NCI-H524 treated with DMSO at 0.1 percent for 48 hours (cell line): Measurements from ENCODE around the gene HHIPL1.

Experiments used
- DNase-seq: peaks from one replicate; lab custom pipeline; 2025; lab: John Stamatoyannopoulos, UW

The HHIPL1 gene

DNA sequence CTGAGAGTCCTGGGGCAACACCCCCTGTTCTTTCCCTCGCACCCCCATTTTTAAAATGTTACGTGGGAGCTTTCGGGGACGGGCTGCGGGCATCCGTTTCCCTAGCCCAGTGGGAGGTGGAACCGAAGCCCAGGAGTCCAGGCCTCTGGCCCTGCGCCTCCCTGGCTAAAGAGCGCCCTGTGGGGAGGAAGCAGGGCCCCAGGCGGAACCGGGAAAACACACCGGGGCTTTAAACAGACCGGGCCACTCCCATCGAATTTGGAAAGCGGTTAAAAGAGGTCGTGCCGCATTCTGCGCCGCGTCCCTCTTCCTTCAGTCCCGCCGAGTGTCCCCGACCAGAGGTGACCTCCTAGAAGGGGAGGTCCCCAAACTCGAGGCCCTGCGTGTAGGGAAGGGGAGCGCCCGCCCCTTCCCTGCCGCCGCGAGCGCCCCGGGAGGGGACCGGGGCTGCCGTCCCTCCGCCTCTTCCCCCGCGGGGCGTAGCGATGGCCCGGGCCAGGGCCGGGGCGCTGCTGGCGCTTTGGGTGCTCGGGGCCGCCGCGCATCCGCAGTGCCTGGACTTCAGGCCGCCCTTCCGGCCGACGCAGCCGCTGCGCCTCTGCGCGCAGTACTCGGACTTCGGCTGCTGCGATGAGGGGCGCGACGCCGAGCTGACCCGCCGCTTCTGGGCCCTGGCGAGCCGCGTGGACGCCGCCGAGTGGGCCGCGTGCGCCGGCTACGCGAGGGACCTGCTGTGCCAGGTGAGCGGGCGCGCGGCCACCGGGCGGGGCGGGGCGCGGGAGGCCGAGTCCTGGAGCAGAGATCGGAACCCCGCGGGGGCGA lies at the start of gene HHIPL1:
HHIPL1 (plus strand) TSS at position 407 of the 822 bp plus-strand sequence; CDS start at position 486, 79 bp downstream.
- no peak for DNase-seq

GRCh38 chr14:99595524-99595923 lies 49.4 kb upstream of the HHIPL1 start:
- DNase-seq: no peak

GRCh38 chr14:99596071-99596627 lies 48.8 kb upstream of the HHIPL1 start:
- DNase-seq: no peak

- DNase-seq: no peak
Observed at GRCh38 chr14:99596772-99597171, 48.2 kb upstream of the HHIPL1 start.

GRCh38 chr14:99597911-99598600 lies 46.9 kb upstream of the HHIPL1 start:
- DNase-seq: no peak

GRCh38 chr14:99598774-99599173 lies 46.2 kb upstream of the HHIPL1 start:
- no peak for DNase-seq

GRCh38 chr14:99599393-99599792 lies 45.5 kb upstream of the HHIPL1 start:
- no peak for DNase-seq

DNA sequence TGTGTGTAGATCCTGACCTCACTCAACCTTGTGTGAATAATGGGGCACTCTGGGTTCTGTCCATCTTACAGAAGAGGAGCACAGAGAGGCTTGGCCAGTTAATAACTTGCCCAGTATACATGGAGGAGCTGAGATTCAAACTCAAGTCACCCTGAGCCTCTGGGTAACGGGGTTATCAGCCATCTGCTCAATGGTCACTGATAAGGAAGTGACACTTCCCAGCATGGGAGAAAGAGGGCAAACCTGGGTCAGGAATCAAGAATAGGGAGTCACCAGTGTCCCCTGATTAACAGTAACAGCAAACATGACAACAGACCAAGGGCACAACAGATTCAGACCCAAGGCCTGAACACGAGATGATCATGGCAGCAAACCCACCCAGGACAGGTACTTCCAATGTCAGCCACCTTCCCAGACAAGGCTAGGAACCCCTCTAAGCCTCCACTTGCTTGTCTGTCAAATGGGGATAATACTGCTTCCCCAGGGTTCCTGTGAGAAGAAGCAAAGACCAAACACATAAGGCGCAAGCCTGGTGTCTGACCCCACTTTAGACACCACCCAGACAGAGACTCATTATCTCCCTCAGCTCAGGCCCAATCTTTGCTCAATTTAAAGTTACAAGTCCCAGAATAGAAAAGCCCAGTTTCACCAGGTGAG lies 44.6 kb upstream of the HHIPL1 start:
- DNase-seq: no peak

DNA sequence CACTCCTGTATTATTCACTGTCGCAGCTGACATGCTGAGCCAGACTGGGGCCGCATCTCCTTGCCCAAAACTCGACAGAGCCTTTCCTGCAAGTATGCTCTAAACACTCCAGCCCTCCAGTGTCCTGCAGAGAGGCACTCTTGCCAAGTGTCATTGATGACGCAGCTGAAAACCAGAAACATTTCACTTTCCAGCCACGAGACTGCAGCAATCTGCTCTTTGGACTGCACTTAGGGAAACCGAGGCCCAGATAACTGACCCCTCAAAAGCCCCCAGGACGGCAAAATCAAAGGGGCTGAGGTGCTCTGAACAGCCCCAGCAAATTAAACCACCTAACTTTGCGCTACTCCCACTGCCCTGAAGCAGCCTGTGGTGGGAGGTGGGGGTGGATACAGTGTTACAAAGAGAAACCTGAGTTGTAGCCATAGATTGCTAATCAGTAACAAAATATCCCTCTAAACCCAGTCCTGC lies 43.5 kb upstream of the HHIPL1 start:
- DNase-seq: no peak

DNA sequence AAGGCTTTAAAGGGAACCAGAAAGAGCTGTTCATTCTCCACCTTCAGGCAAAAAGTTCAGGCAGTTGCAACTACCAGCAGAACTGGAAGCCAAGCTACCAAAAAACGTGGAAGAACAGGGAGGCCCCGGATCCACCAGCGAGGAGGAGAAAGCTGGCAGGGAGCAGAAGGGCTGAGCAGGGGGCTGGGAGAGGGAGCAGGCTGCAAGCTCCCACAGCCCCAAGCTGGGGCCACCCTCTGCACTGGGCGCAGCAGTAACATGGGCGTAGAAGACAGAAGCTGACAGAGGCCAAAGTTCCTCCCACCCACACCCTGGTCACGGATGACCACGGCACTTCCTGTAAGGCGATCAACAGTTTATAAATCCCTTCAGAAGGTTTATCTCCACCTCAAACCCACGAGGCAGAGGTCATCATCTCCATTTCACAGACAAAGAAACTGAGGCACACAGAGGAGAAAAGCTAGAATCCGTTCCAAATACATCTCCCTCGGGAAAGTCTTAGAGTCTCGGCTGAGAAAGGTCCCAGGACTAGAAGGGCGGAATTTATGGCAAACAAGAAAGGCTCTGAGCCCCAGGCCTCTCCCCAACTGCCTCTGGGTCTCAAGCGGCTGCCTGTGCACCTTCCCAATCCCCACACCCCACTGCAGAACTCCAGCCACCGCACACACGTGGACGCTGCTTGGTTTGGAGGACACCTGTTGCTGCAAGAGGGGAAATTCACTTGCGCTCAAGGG lies 42.7 kb upstream of the HHIPL1 start:
- DNase-seq: no peak

- no peak for DNase-seq
Observed at GRCh38 chr14:99602788-99603415, 42.0 kb upstream of the HHIPL1 start.

DNA sequence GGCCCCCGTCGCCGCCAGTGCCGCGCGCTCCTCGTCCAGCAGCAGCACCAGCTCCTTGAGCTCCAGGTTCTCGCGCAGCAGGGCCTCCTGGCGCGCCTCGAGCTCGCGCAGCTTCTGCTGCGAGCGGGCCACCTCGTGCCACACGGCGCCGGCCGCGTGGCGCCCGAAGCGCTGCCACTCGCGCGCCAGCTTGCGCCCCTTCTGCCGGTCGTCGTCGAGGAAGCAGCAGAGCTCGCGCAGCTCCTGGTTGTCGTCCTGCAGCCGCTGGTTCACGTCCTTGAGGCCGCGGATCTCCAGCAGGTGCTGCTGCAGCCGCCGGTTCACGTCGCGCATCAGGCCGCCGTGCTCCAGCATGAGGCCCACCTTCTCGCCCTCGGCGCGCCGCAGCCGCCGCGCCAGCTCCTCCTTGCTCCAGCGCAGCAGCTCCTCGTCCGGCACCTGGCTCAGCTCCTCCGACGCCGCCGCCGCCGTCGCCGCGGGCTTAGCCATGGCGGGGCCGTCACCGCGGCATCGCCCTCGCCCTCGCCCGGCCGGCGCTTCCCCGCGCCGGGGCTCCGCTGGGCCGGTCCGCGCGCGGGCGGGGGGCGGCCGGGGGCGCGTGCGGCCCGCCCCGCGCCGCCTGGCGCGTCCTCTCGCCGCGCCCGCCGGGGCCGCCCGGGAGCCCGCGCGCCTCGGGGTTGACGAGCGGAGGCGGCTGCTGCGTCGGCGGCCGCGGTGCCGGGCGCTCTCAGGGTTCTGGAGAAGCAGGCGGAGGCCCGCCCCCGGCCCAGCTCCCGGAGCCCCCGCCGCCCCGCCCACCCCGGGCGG lies 41.3 kb upstream of the HHIPL1 start, which contains the start of gene CCDC85C:
CCDC85C (minus strand) TSS at position 737 of the 807 bp plus-strand sequence; CDS start at position 489, 248 bp downstream.
- DNase-seq: no peak

- peak; percentile 89 for DNase-seq
Observed at GRCh38 chr14:99604278-99604765, 40.6 kb upstream of the HHIPL1 start.

GRCh38 chr14:99604766-99605298 lies 40.1 kb upstream of the HHIPL1 start:
- no peak for DNase-seq

- peak; percentile 93 for DNase-seq
Observed at GRCh38 chr14:99605299-99605961, 39.5 kb upstream of the HHIPL1 start.

- DNase-seq: no peak
Observed at GRCh38 chr14:99606359-99606758, 38.6 kb upstream of the HHIPL1 start.

- no peak for DNase-seq
Observed at GRCh38 chr14:99608591-99608990, 36.3 kb upstream of the HHIPL1 start.

DNA sequence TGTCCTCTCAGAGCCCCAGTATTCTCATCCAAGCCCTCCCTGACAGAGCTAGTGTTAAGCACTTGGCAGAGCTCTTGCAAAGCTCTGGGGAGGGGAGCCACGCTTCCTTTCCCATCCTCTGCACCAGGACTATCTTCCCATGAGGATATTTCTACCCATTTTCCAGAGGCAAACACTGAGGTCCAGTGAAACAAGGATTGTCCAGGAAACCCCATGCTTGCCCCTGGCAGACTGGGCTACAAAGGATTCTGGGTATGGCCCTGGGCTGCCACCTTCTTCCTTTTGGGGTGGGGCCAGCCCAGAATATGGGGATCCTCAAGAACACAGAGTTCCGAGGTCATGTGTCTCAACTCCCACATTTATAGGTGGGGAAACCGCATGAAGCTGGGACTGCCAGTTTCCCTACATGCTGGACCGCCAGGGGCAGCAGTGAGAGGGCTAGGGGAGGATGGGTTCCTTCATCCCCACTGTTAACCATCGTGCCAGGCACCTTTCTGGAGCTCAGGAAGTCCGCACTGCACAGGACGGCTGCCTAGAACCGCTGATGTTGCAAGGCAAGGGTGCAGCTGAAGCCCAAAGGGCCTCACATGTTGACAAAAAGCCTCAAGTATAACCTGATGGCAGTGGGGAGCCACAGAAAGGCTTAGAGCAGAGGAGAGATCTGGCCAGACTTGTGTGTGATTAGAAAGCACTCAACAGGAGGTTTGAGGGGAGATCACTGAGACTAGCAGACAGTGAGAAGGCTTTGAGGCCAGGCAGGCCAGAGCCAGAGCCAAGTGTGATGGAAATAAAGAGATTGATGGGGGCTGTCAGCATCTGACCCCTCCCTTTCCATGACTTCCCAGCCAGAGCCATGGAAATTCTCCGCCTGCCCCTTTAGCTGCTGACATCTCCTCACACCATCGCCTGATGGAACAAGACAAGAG lies 35.4 kb upstream of the HHIPL1 start:
- no peak for DNase-seq
